Limb (tissue), 2 donors: ENCODE data around the gene MEDAG.
A peak's percentile ranks its signal among the peaks of the same experiment; 100 is the strongest.

Experiments used
- DNase-seq, 2 donors: peaks; one replicate each; pipeline ENCODE4 v3.0.0-alpha.2; 2016; ENCODE audit errors: extremely low spot score in 2 of 2

Gene MEDAG

GRCh38 chr13:30905932-30906383, at the start of gene MEDAG:
Gene MEDAG (plus strand): TSS chr13:30906271. CDS start chr13:30906516, 245 bp downstream.
- peak; percentile 26 to 74 for DNase-seq

DNA sequence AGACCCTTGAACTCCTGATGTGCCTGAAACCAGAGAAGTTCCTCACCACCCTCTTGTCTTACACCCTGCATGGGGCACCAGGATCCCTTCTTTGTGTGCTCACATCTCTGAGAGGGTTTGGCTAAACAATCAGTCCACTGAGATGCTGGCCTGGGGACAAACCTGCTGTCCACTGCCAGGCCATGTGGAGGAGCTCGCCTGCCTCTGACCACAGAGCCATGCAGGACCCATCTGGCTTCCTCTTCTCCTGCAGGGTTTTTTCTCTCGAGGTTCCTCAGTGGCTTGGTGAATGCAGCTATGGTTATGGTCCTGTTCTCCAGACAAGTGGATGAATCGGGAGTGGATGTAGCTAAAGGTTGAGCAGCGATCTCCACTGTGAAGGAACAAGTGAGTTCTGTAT, 49.1 kb upstream of the MEDAG start:
- no peak for DNase-seq

DNA sequence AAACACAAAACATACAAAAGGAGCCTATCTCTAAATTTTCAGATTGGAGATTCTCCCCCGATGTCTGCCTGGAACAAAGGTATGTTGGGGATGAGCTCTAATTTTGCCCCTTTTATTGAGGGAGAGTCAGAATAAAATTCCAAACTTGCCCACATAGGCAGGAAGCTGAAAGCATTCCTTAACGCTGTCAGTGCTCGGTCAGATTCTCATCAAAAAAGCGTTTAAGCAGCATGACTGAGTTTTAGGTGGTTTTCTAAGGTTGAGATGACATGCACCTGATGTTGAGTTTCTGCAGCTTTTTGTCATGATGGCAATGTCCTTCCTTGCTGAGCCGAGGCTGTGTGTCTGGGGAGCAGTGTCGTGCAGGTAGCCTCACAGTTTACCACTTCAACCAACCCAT, 48.4 kb upstream of the MEDAG start:
- no peak for DNase-seq

DNA sequence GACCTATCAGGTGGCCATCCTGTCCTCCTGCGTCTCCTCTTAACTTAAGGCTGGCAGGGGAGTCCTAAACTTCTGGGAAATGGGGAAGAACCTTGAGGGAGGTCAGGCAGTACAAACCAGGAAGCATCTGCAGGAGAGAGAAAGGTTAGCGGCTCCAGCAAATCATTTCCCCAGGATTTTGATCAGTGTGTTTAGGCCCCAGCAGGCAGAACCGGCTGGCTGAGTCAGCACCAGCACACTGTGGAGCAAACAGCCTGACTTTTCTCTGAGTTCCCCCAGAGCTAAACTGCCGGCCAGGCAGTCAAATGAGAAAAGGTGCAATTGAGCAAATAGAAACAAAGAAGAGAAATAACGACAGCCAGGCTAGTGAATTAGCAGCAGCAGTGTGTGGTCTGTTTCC, 46.7 kb upstream of the MEDAG start:
- DNase-seq, result no peak

DNA sequence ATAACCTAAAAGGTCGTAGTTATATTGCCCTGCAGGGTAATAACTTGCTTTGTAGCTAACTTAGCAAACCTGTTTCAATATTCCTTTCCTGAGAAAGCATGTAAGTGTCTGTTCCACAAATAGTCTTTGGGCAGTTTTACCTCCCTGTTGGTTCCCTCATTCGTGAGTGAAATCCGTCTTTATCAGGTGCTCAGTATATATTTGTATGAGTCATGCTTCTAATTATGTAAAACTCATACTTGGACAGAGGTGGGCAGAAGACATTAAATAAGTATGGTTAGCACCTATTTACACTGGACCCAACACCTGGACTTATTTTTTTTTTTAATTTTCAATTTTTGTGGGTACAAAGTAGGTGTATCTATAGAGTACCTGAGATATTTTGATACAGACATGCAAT, 44.9 kb upstream of the MEDAG start:
- no peak for DNase-seq

DNA sequence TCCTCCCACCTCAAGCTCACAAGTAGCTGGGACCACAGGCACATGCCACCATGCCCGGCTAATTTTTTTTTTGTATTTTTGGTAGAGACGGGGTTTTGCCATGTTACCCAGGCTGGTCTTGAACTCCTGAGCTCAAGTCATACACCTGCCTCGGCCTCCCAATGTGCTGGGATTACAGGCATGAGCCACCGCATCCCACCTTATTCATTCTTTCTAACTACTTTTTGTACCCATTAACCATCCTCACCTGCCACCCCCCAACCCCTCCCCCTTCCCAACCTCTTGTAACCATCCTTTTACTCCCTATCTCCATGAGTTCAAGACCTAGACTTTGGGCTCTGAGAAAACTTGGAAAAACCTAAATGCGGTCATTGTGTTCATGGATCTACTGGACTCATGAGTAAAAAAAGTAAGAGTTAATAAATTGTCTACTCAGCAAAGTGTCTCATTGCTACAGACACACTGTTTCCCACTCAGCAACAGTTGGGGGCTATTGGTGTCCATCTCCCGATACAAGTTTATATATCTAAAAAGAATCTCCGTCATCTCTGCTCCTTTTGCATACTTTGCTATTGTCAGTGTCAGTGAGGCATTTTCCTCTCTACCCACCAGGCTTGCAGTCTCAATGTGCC, 44.1 kb upstream of the MEDAG start:
- DNase-seq, result no peak

GRCh38 chr13:30862707-30863106, 43.4 kb upstream of the MEDAG start:
- DNase-seq, result peak in 1 of 2 donors; percentile 63

GRCh38 chr13:30863231-30863630, 42.8 kb upstream of the MEDAG start:
- no peak for DNase-seq

DNA sequence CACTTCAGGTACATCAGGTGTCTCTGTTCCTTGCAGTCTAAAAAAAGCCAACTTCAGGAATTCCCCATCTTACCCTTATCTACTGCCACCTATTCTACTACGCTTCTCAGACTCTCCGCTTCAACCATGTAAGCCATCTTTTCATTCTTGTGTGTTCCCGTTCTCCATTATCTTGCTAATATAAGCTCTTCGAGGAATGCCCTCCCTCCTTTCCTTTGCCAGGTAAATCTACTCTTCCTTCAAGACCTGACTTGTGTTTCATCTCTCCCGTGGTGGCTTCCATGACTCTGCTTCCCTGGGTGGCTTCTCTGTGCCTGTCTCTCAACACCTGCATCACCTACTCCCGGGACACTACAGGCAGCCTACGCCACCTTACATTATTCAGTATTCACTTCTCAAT, 42.3 kb upstream of the MEDAG start:
- DNase-seq, result no peak

GRCh38 chr13:30864433-30865122, 41.5 kb upstream of the MEDAG start:
- peak; percentile 66 to 67 for DNase-seq

GRCh38 chr13:30865123-30866049, 40.7 kb upstream of the MEDAG start:
- peak; percentile 85 to 92 for DNase-seq

- peak; percentile 62 to 63 for DNase-seq
Measured at GRCh38 chr13:30866677-30867076, 39.4 kb upstream of the MEDAG start.

DNA sequence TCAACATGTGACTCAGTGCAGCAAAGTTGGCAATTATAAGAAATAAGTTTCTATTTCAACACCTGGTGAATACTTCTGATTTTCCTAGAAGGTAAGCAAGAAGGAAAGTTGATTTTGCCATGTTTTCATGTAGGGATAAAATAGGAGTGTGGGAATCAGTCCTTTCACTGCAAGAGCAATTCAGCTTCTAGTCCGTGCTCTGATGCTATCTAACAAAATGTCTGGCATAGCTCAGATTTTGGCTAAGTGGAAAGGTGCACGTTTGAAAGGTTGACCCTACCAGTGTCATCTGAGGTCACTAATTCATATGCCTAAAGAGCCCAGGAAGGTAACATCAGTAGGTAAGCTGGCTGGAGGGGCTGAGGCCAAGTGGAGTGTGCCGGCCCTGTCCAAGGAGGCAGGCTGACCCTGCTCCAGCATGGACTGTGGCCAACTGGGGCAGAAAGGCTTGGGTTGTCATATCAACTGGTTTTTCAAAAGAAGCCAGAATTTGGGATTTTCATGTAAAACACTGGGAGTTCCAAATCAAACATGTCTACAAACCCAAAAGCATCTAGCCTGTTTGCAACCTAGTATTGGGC, 38.9 kb upstream of the MEDAG start:
- DNase-seq, result no peak

- DNase-seq, result no peak
Measured at GRCh38 chr13:30868799-30869470, 37.1 kb upstream of the MEDAG start.

- no peak for DNase-seq
Measured at GRCh38 chr13:30869491-30869890, 36.6 kb upstream of the MEDAG start.

- peak in 1 of 2 donors; percentile 72 for DNase-seq
Measured at GRCh38 chr13:30870049-30870884, 35.8 kb upstream of the MEDAG start.

- no peak for DNase-seq
Measured at GRCh38 chr13:30870916-30871587, 35.0 kb upstream of the MEDAG start.

DNA sequence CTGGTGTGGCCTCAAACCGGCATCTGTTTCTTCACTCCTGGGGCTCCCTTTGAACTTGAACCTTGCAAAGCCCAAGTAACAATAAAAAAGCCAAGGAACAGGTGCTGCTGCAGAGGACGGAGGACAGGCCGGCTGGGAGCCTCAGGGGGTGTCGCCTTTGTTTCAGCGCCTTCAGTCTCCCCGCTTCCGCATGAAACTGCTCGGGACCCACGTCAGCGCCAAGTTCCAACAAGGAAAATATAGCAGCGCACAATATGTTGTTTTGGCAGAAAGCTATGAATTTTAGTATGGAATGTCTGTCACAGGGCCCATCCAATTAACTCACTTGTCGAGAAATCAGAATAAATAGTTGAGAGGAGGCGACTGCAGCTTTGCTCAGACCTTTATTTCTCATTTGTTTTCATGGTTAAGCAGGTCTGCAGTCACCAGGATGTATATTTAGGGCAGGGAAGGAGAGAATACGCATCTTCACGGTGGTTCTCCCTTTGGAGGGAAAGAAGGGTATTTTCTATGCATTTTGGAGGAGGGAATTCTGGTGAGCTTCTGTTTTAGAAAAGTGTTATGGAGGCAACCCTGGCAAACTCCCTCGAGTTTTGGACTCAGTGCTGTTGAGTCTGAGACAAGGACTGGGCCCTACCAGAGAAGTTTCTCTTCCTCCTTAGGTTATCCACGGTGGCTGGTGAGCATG, 34.3 kb upstream of the MEDAG start:
- DNase-seq, result peak; percentile 65 to 75

DNA sequence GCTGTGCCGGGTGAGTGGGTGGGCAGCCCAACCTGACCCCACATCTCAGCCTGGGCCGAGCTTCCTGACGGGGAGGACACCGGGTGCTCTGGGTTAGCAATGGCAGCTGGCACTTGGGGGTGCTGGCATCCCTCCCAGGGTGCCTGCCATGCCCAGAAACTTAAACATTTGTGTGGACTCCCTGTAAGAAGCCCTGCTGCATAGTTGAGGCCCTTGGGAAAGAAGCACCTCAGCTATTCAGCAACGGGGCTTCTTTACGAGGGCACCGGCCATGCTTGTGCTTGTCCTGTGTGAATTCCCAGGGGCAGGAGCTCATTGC, 33.8 kb upstream of the MEDAG start:
- no peak for DNase-seq
